D341Med (cell line): ENCODE data around the gene CDRT15L2.
"Not testable (repeated sequence)": the region's sequence is repeated elsewhere in the genome, so short reads cannot be mapped to it uniquely, and the experiment has no call there.

ENCODE experiments used
- DNase-seq: peaks from one replicate; pipeline ENCODE4 v3.0.0; 2012; ENCODE audit warnings: low spot score

The CDRT15L2 gene

GRCh38 chr17:20579424-20579823 is at the start of gene CDRT15L2:
Gene CDRT15L2 (plus strand): TSS chr17:20579724. CDS start chr17:20579744, 20 bp downstream.
- DNase-seq: not testable (repeated sequence)

DNA sequence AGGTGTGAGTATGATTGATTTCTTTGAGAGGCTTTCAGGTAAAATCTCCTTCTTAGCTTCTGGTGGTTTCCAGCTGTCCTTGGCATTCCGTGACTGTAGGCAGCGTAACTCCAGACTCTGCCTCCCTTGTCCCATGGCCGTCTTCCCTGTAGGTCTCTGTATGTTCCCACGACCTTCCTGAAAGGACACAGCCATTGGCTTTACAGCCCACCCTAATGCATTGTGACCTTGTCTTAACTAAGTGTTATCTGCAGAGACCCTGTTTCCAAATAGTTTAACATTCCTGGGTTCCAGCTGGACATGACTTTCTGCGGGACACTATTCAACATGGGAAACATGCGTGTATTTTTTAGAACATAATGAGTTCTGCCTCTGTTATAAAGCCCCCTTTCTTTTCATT is 49.4 kb upstream of the CDRT15L2 start:
- DNase-seq: not testable (repeated sequence)

DNA sequence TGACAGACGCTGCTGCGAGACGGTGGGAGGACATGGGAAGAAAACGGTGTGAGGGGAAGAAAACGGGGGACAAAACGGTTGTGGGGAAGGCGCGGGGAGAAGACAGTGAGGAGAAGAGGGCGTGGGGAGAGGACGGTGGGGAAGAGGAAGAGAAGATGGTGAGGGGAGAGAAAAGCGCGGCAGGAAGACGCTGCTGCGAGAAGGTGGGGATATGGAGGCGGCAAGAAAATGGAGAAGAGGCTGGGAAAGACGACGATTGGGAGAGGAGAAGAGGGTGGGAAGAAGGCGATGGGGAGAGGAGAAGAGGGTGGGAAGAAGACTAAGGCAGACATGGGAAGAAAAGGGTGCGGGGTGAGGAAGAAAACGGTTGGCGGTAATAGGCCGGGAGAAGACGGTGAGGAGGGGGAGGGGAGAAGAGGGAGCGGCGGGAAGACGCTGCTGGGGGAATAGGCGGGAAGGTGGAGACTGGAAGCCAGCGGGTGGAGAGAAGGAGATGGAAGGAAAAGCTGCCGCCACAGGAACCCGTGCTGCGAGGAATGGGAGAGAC is 46.9 kb upstream of the CDRT15L2 start:
- DNase-seq: not testable (repeated sequence)

- DNase-seq: not testable (repeated sequence)
Observed at GRCh38 chr17:20533206-20533605, 46.3 kb upstream of the CDRT15L2 start.

GRCh38 chr17:20534711-20535550 is 44.6 kb upstream of the CDRT15L2 start:
- DNase-seq: not testable (repeated sequence)

- DNase-seq: not testable (repeated sequence)
Observed at GRCh38 chr17:20540414-20540813, 39.1 kb upstream of the CDRT15L2 start.

GRCh38 chr17:20540865-20541264 is 38.7 kb upstream of the CDRT15L2 start:
- not testable (repeated sequence) for DNase-seq

DNA sequence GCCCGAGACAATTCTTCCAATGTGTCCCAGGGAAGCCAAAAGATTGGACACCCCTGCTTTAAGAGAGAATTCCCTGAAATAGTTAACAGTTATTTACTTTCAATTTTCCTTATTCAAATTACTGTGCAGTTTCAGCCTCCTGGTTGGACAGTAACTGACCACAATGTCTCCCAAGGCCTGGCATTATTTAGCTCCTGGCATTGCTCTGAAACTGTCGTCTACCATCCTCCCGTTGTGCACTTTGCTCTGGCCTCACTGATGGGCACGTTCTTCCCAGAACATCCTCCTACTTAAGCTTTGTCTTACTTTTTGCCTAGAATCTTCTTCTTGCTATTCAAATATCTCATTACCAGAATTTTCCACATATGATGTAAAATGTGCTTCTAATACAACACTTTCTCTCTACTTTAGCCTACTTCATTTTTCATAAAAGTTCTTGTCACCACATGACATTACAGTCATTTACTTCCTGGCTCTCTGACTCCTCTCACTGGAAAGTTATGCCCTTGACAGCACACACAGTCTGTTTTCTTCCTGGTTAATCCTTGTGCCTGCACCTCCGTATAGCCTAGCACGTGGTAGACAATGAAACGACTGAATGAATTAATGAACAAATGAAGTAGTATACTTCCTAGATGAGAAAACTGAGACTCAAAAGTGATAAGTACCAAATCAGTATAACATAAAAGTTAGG is 37.5 kb upstream of the CDRT15L2 start:
- not testable (repeated sequence) for DNase-seq

DNA sequence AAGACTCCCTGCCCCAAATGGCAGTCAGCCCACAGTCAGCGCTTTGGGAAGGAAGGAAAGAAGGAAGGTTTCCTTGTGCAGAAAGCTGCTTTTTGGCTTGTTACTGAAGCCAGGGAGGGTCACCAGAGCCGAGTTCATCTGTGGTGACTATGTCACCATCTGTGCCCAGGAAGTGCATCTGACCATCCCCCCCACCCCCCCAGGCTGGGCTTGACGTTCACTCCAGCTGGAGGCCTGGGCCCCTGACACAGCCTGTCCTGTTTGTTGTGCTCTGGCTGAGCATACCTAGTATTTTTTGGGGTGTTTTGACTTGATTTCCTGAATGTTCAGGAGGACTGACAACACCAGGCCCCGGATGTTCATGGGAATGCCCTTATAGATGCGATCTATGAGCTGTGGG is 31.6 kb upstream of the CDRT15L2 start:
- DNase-seq: not testable (repeated sequence)

DNA sequence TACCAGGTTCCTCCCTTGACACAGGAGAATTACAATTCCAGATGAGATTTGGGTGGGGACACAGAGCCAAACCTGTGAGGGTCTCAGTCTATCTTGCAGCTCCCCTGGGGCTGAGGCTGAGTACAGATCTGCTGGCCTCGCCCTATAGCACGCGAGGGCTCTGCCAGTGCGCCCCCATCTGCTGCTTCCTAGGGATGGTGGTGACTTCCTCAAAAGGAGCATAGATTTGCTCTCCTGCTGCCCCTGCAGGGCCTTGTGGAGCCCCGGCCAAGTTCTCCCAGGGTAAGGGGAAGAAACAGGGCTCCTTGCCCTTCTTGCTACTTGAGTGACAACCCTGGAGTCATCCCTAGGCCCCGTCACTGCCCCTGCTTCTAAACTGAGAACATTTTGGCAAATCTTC is 26.6 kb upstream of the CDRT15L2 start:
- not testable (repeated sequence) for DNase-seq

GRCh38 chr17:20554728-20555127 is 24.8 kb upstream of the CDRT15L2 start:
- not testable (repeated sequence) for DNase-seq

DNA sequence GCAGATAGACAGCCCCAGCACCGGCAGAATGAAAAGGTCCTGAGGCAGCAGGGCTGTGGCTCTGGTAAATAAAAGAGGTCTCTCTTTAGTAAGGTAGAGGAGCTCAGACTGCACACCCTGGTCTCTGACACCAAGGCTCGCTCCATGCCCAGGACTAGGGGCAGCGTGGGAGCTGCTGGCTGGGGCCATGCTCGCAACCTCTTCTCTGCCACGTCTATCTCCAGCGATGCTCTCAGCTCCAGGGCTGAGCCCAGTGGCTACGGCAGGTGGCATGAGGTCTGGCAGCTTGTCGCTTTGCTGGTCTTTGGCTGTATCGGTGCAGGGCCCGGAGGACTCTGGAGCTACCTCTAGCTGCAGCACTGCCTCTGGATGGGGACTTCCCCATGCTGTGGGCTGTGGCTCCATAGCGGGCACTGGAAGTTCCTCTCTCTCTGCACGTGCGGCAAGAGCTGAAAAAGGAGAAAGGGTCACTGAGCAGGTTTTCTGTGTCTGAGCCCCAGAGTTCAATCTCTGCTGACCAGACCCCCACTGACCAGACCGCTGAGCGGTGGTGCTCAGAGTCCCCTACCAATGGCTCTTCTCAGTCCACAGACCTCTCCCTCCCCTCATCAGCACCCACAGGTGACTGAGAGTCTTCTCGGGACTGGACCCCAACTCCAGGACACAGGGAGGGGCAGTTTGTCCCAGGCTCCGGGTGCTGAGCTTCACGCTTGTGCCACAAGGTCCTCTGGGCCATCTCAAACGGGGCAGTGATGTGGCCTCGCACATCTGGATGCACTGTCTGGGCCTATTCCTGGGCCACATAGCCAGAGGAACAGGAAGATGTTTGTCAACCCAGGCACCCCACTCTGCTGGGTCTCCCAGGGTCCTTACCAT is 24.2 kb upstream of the CDRT15L2 start:
- DNase-seq: not testable (repeated sequence)

GRCh38 chr17:20558096-20558495 is 21.4 kb upstream of the CDRT15L2 start:
- DNase-seq: not testable (repeated sequence)

DNA sequence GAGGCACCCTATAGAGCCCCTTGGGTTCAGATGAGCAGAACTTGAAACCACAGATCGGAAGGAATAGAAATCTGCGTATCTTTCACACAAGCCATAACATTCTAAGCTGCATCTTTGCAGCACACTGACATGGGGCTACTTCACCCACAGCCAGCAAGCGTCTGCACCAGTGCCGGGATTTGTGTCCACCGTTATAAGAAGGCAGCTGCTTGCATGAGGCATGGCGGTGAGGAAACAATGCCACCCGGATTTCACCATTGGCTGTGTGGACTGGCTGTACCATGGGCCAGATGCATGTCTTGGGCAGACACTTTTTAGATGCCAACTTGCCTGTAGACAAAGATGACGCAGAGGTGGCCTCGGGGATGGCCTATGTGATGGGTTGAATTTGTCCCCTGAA is 20.5 kb upstream of the CDRT15L2 start:
- not testable (repeated sequence) for DNase-seq

DNA sequence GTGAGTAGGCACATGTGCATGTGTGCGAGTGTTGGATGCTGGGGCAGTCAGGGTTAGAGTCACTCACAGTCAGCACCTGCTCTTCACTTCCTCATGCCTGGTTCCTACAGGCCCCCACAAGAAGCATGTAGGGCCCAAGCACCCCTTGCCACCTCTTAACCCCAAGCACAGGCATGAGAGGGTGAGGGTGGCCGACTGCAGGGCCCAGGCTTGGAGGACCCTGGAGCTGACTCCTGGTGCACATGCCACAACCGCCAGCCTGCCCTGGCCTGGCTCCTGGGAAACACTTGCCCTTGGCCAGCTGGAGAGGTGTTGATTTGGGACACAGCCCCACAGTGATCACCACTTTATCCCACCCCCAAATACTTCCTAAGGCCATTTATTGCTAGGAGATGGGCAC is 16.9 kb upstream of the CDRT15L2 start:
- DNase-seq: no peak

GRCh38 chr17:20565245-20565644 is 14.3 kb upstream of the CDRT15L2 start:
- not testable (repeated sequence) for DNase-seq

- no peak for DNase-seq
Observed at GRCh38 chr17:20565711-20566110, 13.8 kb upstream of the CDRT15L2 start.

- not testable (repeated sequence) for DNase-seq
Observed at GRCh38 chr17:20566736-20567135, 12.8 kb upstream of the CDRT15L2 start.

DNA sequence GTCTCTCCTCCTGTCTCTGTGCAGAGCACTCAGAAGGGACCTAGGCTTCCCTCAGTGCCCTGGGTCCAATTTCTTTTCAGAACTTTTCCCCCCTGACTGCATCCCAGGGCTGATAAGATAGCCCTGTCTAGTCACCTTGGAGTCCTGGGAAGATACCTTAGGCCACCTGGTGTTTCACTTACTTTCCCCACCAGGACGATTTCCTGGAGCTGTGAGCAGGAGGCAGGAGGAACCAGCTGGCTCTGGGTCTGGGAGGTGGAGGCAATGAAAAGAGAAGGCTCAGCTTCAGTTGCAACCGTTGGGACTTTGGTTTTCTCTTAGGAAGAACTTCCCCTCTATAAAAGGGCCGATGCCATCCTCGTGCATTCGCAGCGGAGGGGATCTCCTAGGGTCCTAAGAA is 12.1 kb upstream of the CDRT15L2 start:
- not testable (repeated sequence) for DNase-seq

- not testable (repeated sequence) for DNase-seq
Observed at GRCh38 chr17:20568604-20569003, 10.9 kb upstream of the CDRT15L2 start.

DNA sequence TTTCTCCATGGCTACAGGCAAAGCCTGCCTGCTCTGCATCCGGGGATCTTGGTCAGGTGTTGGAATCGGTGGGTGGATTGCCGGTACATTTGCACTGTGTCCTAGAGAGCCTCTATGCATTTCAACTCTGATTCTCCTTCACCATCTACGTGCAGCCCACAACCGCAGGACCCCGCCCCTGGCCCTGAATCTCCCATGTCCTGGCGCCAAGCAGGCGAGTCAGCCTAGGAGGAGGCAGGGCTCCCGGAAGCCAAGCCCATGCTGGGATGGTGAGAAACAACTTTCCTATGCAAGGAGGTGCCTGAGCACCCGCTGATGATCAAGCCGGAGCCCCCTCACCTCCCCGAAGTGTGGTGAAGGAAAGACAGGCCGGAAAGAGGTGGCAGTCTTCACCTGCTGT is 7.9 kb upstream of the CDRT15L2 start:
- not testable (repeated sequence) for DNase-seq

DNA sequence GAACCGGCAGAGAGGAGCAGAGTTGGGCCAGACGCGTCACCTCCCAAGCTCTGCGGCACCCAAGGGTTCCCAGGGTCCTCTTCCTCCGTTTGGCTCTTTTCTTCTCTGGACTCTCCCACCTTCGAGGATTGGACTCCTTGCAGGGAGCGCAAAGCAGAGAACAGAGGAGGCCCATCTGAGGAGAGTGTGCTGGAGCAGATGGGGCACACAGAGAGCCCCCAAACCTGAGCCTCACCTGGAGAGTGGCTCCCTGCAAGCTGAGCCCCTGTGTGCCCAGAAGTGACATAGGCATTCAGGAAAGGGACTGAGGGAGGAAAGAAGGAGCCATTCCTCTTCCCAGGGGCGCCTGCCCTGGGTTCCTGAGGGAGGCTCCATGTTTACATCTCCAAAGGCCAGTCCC is 6.3 kb upstream of the CDRT15L2 start:
- not testable (repeated sequence) for DNase-seq
